HG02642 (cell line): ENCODE measurements around the gene ARID3B.

Experiments used
- ATAC-seq: cut with Tn5 transposase; IDR thresholded peaks from one replicate; pipeline ENCODE4 v1.9.1; 2021; ENCODE audit warnings: mild to moderate bottlenecking; ENCODE audit not compliant: unreplicated experiment, poor library complexity

The ARID3B gene

DNA sequence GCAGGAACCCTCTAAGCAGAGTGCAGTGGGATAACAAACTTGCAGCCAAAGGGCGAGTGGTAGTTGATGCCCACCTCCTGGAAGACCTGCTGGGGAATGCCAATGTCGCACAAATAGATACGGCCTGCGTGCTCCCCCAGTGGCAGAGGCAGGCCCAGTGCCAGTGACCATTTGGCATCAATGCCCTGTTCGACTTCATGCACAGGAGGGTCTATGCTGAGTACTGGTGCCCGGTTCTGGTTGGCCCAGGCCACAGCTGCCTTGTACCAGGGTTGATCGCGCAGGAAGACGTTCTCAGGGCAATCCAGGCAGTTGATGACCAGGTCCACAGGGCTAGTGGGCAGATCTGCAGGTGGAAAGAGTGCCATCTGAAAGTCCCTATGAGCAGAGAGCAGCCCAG is 91.6 kb downstream of the ARID3B start:
- no peak for ATAC-seq

GRCh38 chr15:74633781-74634180 is 92.8 kb downstream of the ARID3B start:
- ATAC-seq, result no peak

DNA sequence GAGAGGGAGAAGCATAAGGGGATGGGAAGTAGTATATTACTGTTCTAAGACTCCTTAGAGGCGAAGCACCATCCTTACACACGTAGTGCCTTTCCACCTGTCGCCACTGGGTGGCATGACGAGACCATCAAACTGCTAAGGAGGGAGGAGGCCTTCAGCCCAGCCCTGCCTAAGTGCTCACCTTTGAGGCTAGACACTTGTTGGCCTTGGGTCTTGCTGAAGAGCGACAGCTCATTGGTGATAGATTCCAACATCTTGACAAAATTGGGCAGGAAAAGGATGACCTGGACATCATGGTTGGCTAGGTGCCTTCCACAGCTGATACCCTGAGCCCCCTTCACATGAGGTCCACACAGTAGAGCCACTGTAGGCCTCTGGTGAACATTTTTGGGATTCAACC is 94.2 kb downstream of the ARID3B start:
- no peak for ATAC-seq

- no peak for ATAC-seq
These were observed 96.0 kb downstream of the ARID3B start for GRCh38 chr15:74636984-74637383.

- ATAC-seq, result no peak
These were observed 100.1 kb downstream of the ARID3B start for GRCh38 chr15:74641151-74641550.

DNA sequence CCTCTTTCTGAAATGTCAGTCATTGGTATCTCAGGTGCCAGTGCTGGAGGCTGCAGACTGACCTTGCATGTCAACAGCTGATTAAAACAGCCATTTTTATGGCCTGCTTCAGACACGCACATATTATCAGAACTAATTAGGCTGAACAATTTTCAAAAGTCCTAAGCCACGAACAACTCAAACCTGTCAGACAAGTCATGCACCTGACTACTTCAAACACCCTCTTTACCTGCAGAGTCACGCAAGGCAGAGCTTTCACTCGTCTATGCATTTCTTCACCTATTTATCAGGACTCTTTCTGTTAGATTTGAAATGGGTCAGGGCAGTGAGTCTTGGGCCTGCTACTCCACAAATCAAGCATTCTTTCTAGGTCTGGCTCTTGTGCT is 101.3 kb downstream of the ARID3B start:
- no peak for ATAC-seq

- ATAC-seq, result no peak
These were observed 102.0 kb downstream of the ARID3B start for GRCh38 chr15:74642734-74643664.

- ATAC-seq, result no peak
These were observed 102.7 kb downstream of the ARID3B start for GRCh38 chr15:74643665-74644204.

- ATAC-seq, result no peak
These were observed 105.5 kb downstream of the ARID3B start for GRCh38 chr15:74646480-74646879.
